HCT116 (cell line): ENCODE results near the gene ARHGAP33. TPM values are rescaled to one million over a fixed set of nuclear protein-coding genes. Genes with fewer than 3 reads are reported as not detected.

Experiments used
- ATAC-seq: fragments of 200-7000 bp; cut with Tn5 transposase; 2 replicates; pipeline ENCODE4 v1.9.1; 2020; ENCODE audit warnings: mild to moderate bottlenecking, moderate library complexity
- BruUV-seq: library from RNA; stranded (reverse); fragments of 400-500 nt; replicated peaks from 2 replicates; lab custom pipeline; 2021; lab: Mats Ljungman, UMichigan
- CTCF ChIA-PET: fragments of 300-600 bp; sonication (Branson Sonifier 250); formaldehyde crosslinking; loops from one replicate; lab custom pipeline; 2021; ENCODE audit warnings: antibody characterized with exemption; lab: Charles Lee
- POLR2A ChIA-PET: fragments of 300-600, 350-600 bp; sonication (Branson Sonifier 250); formaldehyde crosslinking; loops from one replicate; lab custom pipeline; 2021; ENCODE audit warnings: antibody characterized with exemption; lab: Charles Lee
- RAD21 ChIA-PET, 2 experiments: fragments of 300-600 bp; sonication (Branson Sonifier 250); formaldehyde crosslinking; loops; one replicate each; lab custom pipeline; 2023; ENCODE audit warnings: low total read pairs in 2 of 2; ENCODE audit not compliant: uncharacterized antibody in 2 of 2, unreplicated experiment in 2 of 2, low non-redundant PET in 1 of 2; lab: Charles Lee
- DNase-seq: peaks from one replicate; pipeline ENCODE4 v3.0.0-alpha.2; 2010; ENCODE audit warnings: low read depth, low spot score
- H2AFZ ChIP-seq: fragments of 200-600 bp; shearing (Covaris generic), sonication (generic); 2 replicates; pipeline ENCODE4 v1.6.1; 2017; ENCODE audit warnings: low read depth, mixed run types, mixed read lengths, antibody characterized with exemption, low read length; ENCODE audit not compliant: poor library complexity, severe bottlenecking
- H3K27ac ChIP-seq: 2 replicates; pipeline ENCODE4 v1.5.1; 2012; ENCODE audit warnings: low read depth, low read length
- H3K27me3 ChIP-seq: fragments of 200-600 bp; sonication (generic); 2 replicates; pipeline ENCODE4 v1.6.1; 2016; ENCODE audit warnings: mixed run types, low read length, mixed read lengths; ENCODE audit not compliant: insufficient read depth
- H3K36me3 ChIP-seq, 2 experiments: fragments of 200-500 bp in 1 of 2; fragments of 200-600 bp in 1 of 2; sonication (Bioruptor generic) in 1 of 2; sonication (generic) in 1 of 2; 2 replicates each; pipeline versions ENCODE4 v1.5.1 to v1.6.1; 2014 to 2016; ENCODE audit warnings: low read length in 2 of 2, inconsistent platforms in 1 of 2, mixed read lengths in 1 of 2, mixed run types in 1 of 2; ENCODE audit not compliant: insufficient read depth in 2 of 2, control insufficient read depth in 1 of 2
- H3K4me1 ChIP-seq, 2 experiments: fragments of 200-600 bp in 1 of 2; sonication (generic) in 1 of 2; 2 replicates each; pipeline versions ENCODE4 v1.5.1 to v1.6.1; 2012 to 2017; ENCODE audit warnings: low read length in 2 of 2, inconsistent platforms in 1 of 2, mild to moderate bottlenecking in 1 of 2, mixed read lengths in 1 of 2, mixed run types in 1 of 2, moderate library complexity in 1 of 2; ENCODE audit not compliant: insufficient read depth in 2 of 2, control insufficient read depth in 1 of 2
- H3K4me2 ChIP-seq: fragments of 200-600 bp; sonication (generic); 2 replicates; pipeline ENCODE4 v1.6.1; 2017; ENCODE audit warnings: mixed run types, low read length, mixed read lengths
- H3K4me3 ChIP-seq, 2 experiments: fragments of 200-600 bp in 1 of 2; sonication (generic) in 1 of 2; replicated peaks in 1 of 2; 2 replicates each; pipeline ENCODE4 v1.5.1; 2011 to 2016; ENCODE audit warnings: low read length in 2 of 2, control low read depth in 1 of 2, low read depth in 1 of 2, mild to moderate bottlenecking in 1 of 2, mixed read lengths in 1 of 2, mixed run types in 1 of 2
- H3K79me2 ChIP-seq: fragments of 200-600 bp; sonication (generic); 2 replicates; pipeline ENCODE4 v1.6.1; 2017; ENCODE audit warnings: mild to moderate bottlenecking, mixed run types, low read length, moderate library complexity, mixed read lengths; ENCODE audit not compliant: insufficient read depth
- H3K9ac ChIP-seq: fragments of 200-600 bp; sonication (generic); 2 replicates; pipeline ENCODE4 v1.6.1; 2016; ENCODE audit warnings: low read length, mixed read lengths
- H3K9me2 ChIP-seq: fragments of 200-600 bp; sonication (generic), shearing (Covaris generic); 2 replicates; pipeline ENCODE4 v1.6.1; 2017; ENCODE audit warnings: mixed run types, mild to moderate bottlenecking, moderate library complexity; ENCODE audit not compliant: insufficient read depth
- H3K9me3 ChIP-seq, 2 experiments: fragments of 200-500 bp in 1 of 2; fragments of 200-600 bp in 1 of 2; sonication (Bioruptor generic) in 1 of 2; sonication (generic) in 1 of 2; 2 replicates each; pipeline ENCODE4 v1.6.1; 2014 to 2017; ENCODE audit warnings: low read length in 2 of 2, mixed read lengths in 2 of 2, inconsistent platforms in 1 of 2, low read depth in 1 of 2, mild to moderate bottlenecking in 1 of 2, mixed run types in 1 of 2, moderate library complexity in 1 of 2; ENCODE audit not compliant: control insufficient read depth in 1 of 2, insufficient read depth in 1 of 2
- H4K20me1 ChIP-seq: fragments of 200-600 bp; sonication (generic), shearing (Covaris generic); 2 replicates; pipeline ENCODE4 v1.6.1; 2017; ENCODE audit warnings: mixed run types, mild to moderate bottlenecking, moderate library complexity; ENCODE audit not compliant: insufficient read depth
- EGR1 ChIP-seq: IDR thresholded peaks from 2 replicates; pipeline ENCODE4 v1.6.1; 2012; ENCODE audit warnings: low read depth
- EZH2 ChIP-seq: fragments of 200-600 bp; sonication (generic); IDR thresholded peaks from 2 replicates; pipeline ENCODE4 v1.6.1; 2017; ENCODE audit warnings: antibody characterized with exemption, mixed run types
- EZH2phosphoT487 ChIP-seq: fragments of 200-600 bp; IDR thresholded peaks from 2 replicates; pipeline ENCODE4 v1.6.1; 2018; ENCODE audit warnings: antibody characterized with exemption, borderline replicate concordance
- FOSL1 ChIP-seq: IDR thresholded peaks from 2 replicates; pipeline ENCODE4 v1.6.1; 2012; ENCODE audit warnings: low read depth
- POLR2A ChIP-seq: IDR thresholded peaks from 2 replicates; pipeline ENCODE4 v1.7.0; 2011; ENCODE audit warnings: borderline replicate concordance; ENCODE audit not compliant: insufficient read depth, insufficient read length; ENCODE audit errors: extremely low read depth
- POLR2AphosphoS5 ChIP-seq: IDR thresholded peaks from 2 replicates; pipeline ENCODE4 v1.6.1; 2011; ENCODE audit warnings: mild to moderate bottlenecking, low read depth, low read length, moderate library complexity
- SP1 ChIP-seq: IDR thresholded peaks from 2 replicates; pipeline ENCODE4 v1.6.1; 2012; ENCODE audit warnings: low read depth
- ZFX ChIP-seq: fragments of 450-650 bp; IDR thresholded peaks from 2 replicates; pipeline ENCODE4 v1.6.1; 2017
- ZNF274 ChIP-seq: fragments of 200-500 bp; sonication (Bioruptor generic); IDR thresholded peaks from 2 replicates; pipeline ENCODE4 v1.6.1; 2014; ENCODE audit warnings: mild to moderate bottlenecking, low read depth, low read length, inconsistent platforms
- intact Hi-C: fragments of 100-400 bp; cut with micrococcal nuclease; formaldehyde crosslinking; loops from 2 replicates; pipeline ENCODE4 v1.10.0; 2022
- total RNA-seq: library from RNA; stranded (reverse); gene quantifications from one replicate; pipeline ENCODE4 v1.2.1, GENCODE V29; 2021; ENCODE audit not compliant: unreplicated experiment
- TF ChIP-seq, protein P1 (sequence below): IDR thresholded peaks from 2 replicates; pipeline ENCODE4 v1.6.1; 2011; ENCODE audit warnings: mild to moderate bottlenecking, low read length, moderate library complexity; ENCODE audit not compliant: insufficient replicate concordance; ENCODE audit errors: extremely low read depth
- TF ChIP-seq, protein P2 (sequence below), 3 experiments: fragments of 200-600 bp in 1 of 3; sonication (generic) in 1 of 3; IDR thresholded peaks in 2 of 3; conservative IDR thresholded peaks in 1 of 3; 2 replicates each; pipeline ENCODE4 v1.5.1; 2012 to 2017; ENCODE audit warnings: low read depth in 2 of 3, low read length in 2 of 3, antibody characterized with exemption in 1 of 3, borderline replicate concordance in 1 of 3, control low read depth in 1 of 3, mild to moderate bottlenecking in 1 of 3, mixed read lengths in 1 of 3, mixed run types in 1 of 3, moderate library complexity in 1 of 3; ENCODE audit not compliant: insufficient read depth in 1 of 3

Gene ARHGAP33
- total RNA-seq, 1 experiment from 2014 or later = 30.2 TPM

DNA sequence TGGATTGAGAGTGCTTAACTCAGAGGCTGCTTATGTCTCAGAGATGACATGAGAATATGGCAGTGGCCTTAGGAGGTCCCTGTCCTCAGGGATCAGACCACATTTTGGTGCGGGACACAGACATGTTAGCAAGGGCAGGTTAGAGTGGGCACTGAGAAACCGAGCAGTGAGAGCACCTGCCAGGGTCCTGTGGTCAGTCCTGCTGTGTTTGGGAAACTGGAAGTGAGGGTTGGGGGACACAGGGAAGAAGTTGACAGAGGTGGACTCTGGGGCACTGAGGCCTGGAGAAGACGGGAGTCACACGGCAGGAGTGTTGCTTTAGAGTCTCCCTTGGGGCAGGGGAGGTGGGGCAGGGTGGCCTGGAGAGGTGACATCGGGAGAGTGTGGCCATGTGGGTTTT is 40.5 kb upstream of the ARHGAP33 start:
- no peaks in the 10 kb centered on the region for H3K9me2 ChIP-seq
- ChIA-PET POLR2A (no interaction called here), CTCF (no interaction called here), RAD21 (no interaction called here)
- no peaks in the 10 kb centered on the region for H3K27me3 ChIP-seq
- no peak overlapping the region for H3K4me3 ChIP-seq
- no peaks in the 10 kb centered on the region for H3K9me3 ChIP-seq
- no peaks in the 10 kb centered on the region for H4K20me1 ChIP-seq
- H3K4me1 ChIP-seq = peaks cover 4 to 5% of the 10 kb centered on the region in 2 experiments; a peak in 2 of 4 replicates
- intact Hi-C loops = no loop called here
- no peak overlapping the region for H3K27ac ChIP-seq
- H2AFZ ChIP-seq = no peak overlapping the region
- no peaks in the 10 kb centered on the region for H3K79me2 ChIP-seq
- ATAC-seq (no peak), DNase-seq (no peak)
- H3K36me3 ChIP-seq = peaks cover 36 to 44% of the 10 kb centered on the region in 2 experiments; a peak in 3 of 4 replicates
- TF ChIP-seq ZNF274 (no peak), POLR2A (no peak), EZH2phosphoT487 (no peak), SP1 (no peak), FOSL1 (no peak), ZFX (no peak), POLR2AphosphoS5 (no peak), EGR1 (no peak), EZH2 (no peak)
- TF ChIP-seq, protein P1, sequence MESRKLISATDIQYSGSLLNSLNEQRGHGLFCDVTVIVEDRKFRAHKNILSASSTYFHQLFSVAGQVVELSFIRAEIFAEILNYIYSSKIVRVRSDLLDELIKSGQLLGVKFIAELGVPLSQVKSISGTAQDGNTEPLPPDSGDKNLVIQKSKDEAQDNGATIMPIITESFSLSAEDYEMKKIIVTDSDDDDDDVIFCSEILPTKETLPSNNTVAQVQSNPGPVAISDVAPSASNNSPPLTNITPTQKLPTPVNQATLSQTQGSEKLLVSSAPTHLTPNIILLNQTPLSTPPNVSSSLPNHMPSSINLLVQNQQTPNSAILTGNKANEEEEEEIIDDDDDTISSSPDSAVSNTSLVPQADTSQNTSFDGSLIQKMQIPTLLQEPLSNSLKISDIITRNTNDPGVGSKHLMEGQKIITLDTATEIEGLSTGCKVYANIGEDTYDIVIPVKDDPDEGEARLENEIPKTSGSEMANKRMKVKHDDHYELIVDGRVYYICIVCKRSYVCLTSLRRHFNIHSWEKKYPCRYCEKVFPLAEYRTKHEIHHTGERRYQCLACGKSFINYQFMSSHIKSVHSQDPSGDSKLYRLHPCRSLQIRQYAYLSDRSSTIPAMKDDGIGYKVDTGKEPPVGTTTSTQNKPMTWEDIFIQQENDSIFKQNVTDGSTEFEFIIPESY = no peak
- TF ChIP-seq, protein P2, sequence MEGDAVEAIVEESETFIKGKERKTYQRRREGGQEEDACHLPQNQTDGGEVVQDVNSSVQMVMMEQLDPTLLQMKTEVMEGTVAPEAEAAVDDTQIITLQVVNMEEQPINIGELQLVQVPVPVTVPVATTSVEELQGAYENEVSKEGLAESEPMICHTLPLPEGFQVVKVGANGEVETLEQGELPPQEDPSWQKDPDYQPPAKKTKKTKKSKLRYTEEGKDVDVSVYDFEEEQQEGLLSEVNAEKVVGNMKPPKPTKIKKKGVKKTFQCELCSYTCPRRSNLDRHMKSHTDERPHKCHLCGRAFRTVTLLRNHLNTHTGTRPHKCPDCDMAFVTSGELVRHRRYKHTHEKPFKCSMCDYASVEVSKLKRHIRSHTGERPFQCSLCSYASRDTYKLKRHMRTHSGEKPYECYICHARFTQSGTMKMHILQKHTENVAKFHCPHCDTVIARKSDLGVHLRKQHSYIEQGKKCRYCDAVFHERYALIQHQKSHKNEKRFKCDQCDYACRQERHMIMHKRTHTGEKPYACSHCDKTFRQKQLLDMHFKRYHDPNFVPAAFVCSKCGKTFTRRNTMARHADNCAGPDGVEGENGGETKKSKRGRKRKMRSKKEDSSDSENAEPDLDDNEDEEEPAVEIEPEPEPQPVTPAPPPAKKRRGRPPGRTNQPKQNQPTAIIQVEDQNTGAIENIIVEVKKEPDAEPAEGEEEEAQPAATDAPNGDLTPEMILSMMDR (IDR thresholded peaks at IDR 0.05 in 2 of 3, conservative IDR thresholded peaks at IDR 0.05 in 1 of 3; ENCODE audit: borderline replicate concordance in 1 of 3, insufficient read depth in 1 of 3, low read depth in 2 of 3, low read length in 2 of 3) = no peak
- BruUV-seq = no TSS peak
- H3K4me2 ChIP-seq = no peak overlapping the region
- no peak overlapping the region for H3K9ac ChIP-seq
